ENCODE data around the gene HS2ST1. TPM values are rescaled to one million over a fixed set of nuclear protein-coding genes. Genes with fewer than 3 reads are reported as not detected.

HS2ST1 gene
- total and polyA plus RNA-seq, 2 donors (not counting 1 experiment from before 2014, with no cell fraction given) = 19.2 to 22.5 TPM

GRCh38 chr1:87130438-87130837, 216.0 kb downstream of the HS2ST1 start:
- Histone ChIP-seq H4K20me1 (ENCODE audit: control insufficient read depth, extremely low read depth, insufficient read depth, low read length) (no peaks in the 10 kb centered on the region), H3K4me3 (replicated peaks in 1 of 4; ENCODE audit: control extremely low read depth in 1 of 4, insufficient read depth in 1 of 4, low read depth in 3 of 4, low read length in 4 of 4) (peak overlapping the region in 1 of 4 experiments; percentile 47), H3K9ac (ENCODE audit: insufficient read depth, low read length) (no peak overlapping the region), H3K36me3 (ENCODE audit: control insufficient read depth, insufficient read depth, low read length) (no peaks in the 10 kb centered on the region), H3K27me3 (ENCODE audit: control insufficient read depth, insufficient read depth, low read length) (no peaks in the 10 kb centered on the region), H3K79me2 (ENCODE audit: control insufficient read depth, insufficient read depth, low read length) (no peaks in the 10 kb centered on the region), H3K4me1 (ENCODE audit: control insufficient read depth, extremely low read depth, insufficient read depth, low read length) (peaks cover 7% of the 10 kb centered on the region), H3K4me2 (ENCODE audit: extremely low read depth, insufficient read depth, low read length) (peak overlapping the region; percentile 77), H3K9me3 (ENCODE audit: control insufficient read depth, insufficient read depth, low read depth, low read length) (no peaks in the 10 kb centered on the region), H2AFZ (ENCODE audit: low read length) (peak overlapping the region; percentile 88), H3K27ac (ENCODE audit: insufficient read depth, low read length) (no peak overlapping the region)
- TF ChIP-seq EZH2 (IDR thresholded peaks at IDR 0.05; ENCODE audit: low read length, missing control alignments) = no peak
- no peak for TF ChIP-seq CTCF (conservative IDR thresholded peaks at IDR 0.05 in 1 of 2, IDR thresholded peaks at IDR 0.05 in 1 of 2; ENCODE audit: low read depth in 1 of 2, low read length in 2 of 2)
- no peak for DNase-seq (ENCODE audit: low read depth in 2 of 2)

DNA sequence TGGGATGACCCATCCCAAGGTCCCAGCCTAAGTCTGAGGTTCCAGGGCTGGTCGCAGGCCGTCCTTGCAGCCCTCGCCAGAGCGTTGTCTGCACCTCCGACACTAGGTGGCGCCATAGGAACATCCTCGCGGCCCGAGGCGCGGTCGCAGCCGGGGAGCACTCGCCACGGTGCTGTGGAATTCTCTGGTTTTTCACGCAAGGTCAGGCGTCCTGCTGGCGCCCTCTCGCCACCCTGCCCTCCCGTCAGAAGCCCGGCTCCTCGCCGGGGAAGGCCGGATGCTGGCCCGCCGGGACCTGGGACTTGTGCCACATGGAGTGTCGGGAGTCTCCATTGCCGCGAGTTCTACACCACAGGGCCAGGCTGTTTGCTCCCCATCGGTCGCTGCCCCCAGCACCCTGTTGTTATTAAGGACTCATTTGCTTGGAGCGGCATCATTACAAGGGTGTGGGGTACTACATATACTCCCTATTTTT, 217.4 kb downstream of the HS2ST1 start:
- Histone ChIP-seq H3K4me2 (ENCODE audit: extremely low read depth, insufficient read depth, low read length) (peak overlapping the region; percentile 68), H2AFZ (ENCODE audit: low read length) (peak overlapping the region; percentile 66), H3K27ac (ENCODE audit: insufficient read depth, low read length) (peak overlapping the region; percentile 49), H3K4me1 (ENCODE audit: control insufficient read depth, extremely low read depth, insufficient read depth, low read length) (peaks cover 7% of the 10 kb centered on the region), H3K27me3 (ENCODE audit: control insufficient read depth, insufficient read depth, low read length) (no peaks in the 10 kb centered on the region), H4K20me1 (ENCODE audit: control insufficient read depth, extremely low read depth, insufficient read depth, low read length) (no peaks in the 10 kb centered on the region), H3K36me3 (ENCODE audit: control insufficient read depth, insufficient read depth, low read length) (no peaks in the 10 kb centered on the region), H3K9ac (ENCODE audit: insufficient read depth, low read length) (peak overlapping the region; percentile 38), H3K4me3 (replicated peaks in 1 of 4; ENCODE audit: control extremely low read depth in 1 of 4, insufficient read depth in 1 of 4, low read depth in 3 of 4, low read length in 4 of 4) (peak overlapping the region in 3 of 4 experiments; percentile 26 to 53 (median 29)), H3K79me2 (ENCODE audit: control insufficient read depth, insufficient read depth, low read length) (no peaks in the 10 kb centered on the region), H3K9me3 (ENCODE audit: control insufficient read depth, insufficient read depth, low read depth, low read length) (no peaks in the 10 kb centered on the region)
- DNase-seq (ENCODE audit: low read depth in 2 of 2) = peak; percentile 70 to 79
- TF ChIP-seq CTCF (conservative IDR thresholded peaks at IDR 0.05 in 1 of 2, IDR thresholded peaks at IDR 0.05 in 1 of 2; ENCODE audit: low read depth in 1 of 2, low read length in 2 of 2) (peak; percentile 88 to 94), EZH2 (IDR thresholded peaks at IDR 0.05; ENCODE audit: low read length, missing control alignments) (no peak)

- Histone ChIP-seq H3K27me3 (ENCODE audit: control insufficient read depth, insufficient read depth, low read length) (no peaks in the 10 kb centered on the region), H3K79me2 (ENCODE audit: control insufficient read depth, insufficient read depth, low read length) (no peaks in the 10 kb centered on the region), H3K27ac (ENCODE audit: insufficient read depth, low read length) (peak overlapping the region; percentile 49), H3K4me1 (ENCODE audit: control insufficient read depth, extremely low read depth, insufficient read depth, low read length) (peaks cover 7% of the 10 kb centered on the region), H3K9ac (ENCODE audit: insufficient read depth, low read length) (peak overlapping the region; percentile 38), H3K36me3 (ENCODE audit: control insufficient read depth, insufficient read depth, low read length) (no peaks in the 10 kb centered on the region), H3K4me3 (replicated peaks in 1 of 4; ENCODE audit: control extremely low read depth in 1 of 4, insufficient read depth in 1 of 4, low read depth in 3 of 4, low read length in 4 of 4) (peak overlapping the region in 2 of 4 experiments; percentile 29 to 53), H2AFZ (ENCODE audit: low read length) (no peak overlapping the region), H3K9me3 (ENCODE audit: control insufficient read depth, insufficient read depth, low read depth, low read length) (no peaks in the 10 kb centered on the region), H4K20me1 (ENCODE audit: control insufficient read depth, extremely low read depth, insufficient read depth, low read length) (no peaks in the 10 kb centered on the region), H3K4me2 (ENCODE audit: extremely low read depth, insufficient read depth, low read length) (peak overlapping the region; percentile 68)
- DNase-seq (ENCODE audit: low read depth in 2 of 2) = no peak
- TF ChIP-seq EZH2 (IDR thresholded peaks at IDR 0.05; ENCODE audit: low read length, missing control alignments) (no peak), CTCF (conservative IDR thresholded peaks at IDR 0.05 in 1 of 2, IDR thresholded peaks at IDR 0.05 in 1 of 2; ENCODE audit: low read depth in 1 of 2, low read length in 2 of 2) (no peak)
Measured at GRCh38 chr1:87132284-87132870, 217.9 kb downstream of the HS2ST1 start.
